Heart right ventricle (tissue), 16 donors: ENCODE measurements around the gene PRPS2. TPM values are rescaled to one million over a fixed set of nuclear protein-coding genes. Genes with fewer than 3 reads are reported as not detected.

Source experiments
- ATAC-seq, 8 donors: fragments of 200-7000 bp; cut with Tn5 transposase; one replicate each; pipeline ENCODE4 v1.9.1; 2020; ENCODE audit warnings: mild to moderate bottlenecking in 8 of 8, moderate library complexity in 8 of 8, moderate number of reproducible peaks in 1 of 8
- DNase-seq, 2 donors: peaks; one replicate each; pipeline ENCODE4 v3.0.0-alpha.2; 2020
- H3K27ac ChIP-seq, 10 donors: fragments of 200-600 bp; sonication (generic) in 2 of 10; one replicate each; pipeline versions ENCODE4 v1.5.0 to v1.8.0; 2020 to 2022; ENCODE audit warnings: mild to moderate bottlenecking in 3 of 10
- H3K27me3 ChIP-seq, 7 donors: fragments of 200-600 bp; one replicate each; pipeline ENCODE4 v1.8.0; 2021 to 2022; ENCODE audit warnings: mild to moderate bottlenecking in 2 of 7
- H3K36me3 ChIP-seq, 9 donors: fragments of 200-600 bp; sonication (generic) in 1 of 9; one replicate each; pipeline versions ENCODE4 v1.5.0 to v1.8.0; 2020 to 2022; ENCODE audit warnings: mild to moderate bottlenecking in 2 of 9
- H3K4me1 ChIP-seq, 9 donors: fragments of 200-600 bp; sonication (generic) in 1 of 9; one replicate each; pipeline versions ENCODE4 v1.5.0 to v1.8.0; 2020 to 2022; ENCODE audit warnings: mild to moderate bottlenecking in 4 of 9
- H3K4me3 ChIP-seq, 10 donors: fragments of 200-600 bp; sonication (generic) in 2 of 10; one replicate each; pipeline versions ENCODE4 v1.5.0 to v1.8.0; 2020 to 2022; ENCODE audit warnings: mild to moderate bottlenecking in 7 of 10, moderate library complexity in 2 of 10
- H3K9me3 ChIP-seq, 11 donors: fragments of 200-600 bp in 10 of 11; sonication (generic) in 2 of 11; one replicate each; pipeline versions ENCODE4 v1.5.0 to v1.8.0; 2013 to 2022; ENCODE audit warnings: mild to moderate bottlenecking in 2 of 11, control low read depth in 1 of 11, moderate library complexity in 1 of 11
- WGBS, 2 donors: extraction: QIAGEN DNeasy Blood & Tissue Kit; methylation state at CpG; one replicate each; pipeline ENCODE4 v1.1.7; 2013; ENCODE audit warnings: inconsistent platforms in 1 of 2; 5-methylcytosine and 5-hydroxymethylcytosine counted together
- intact Hi-C, 10 donors: fragments of 100-400 bp; cut with DNase I; formaldehyde crosslinking; loops; one replicate each; pipeline versions ENCODE4 v1.11.1 to v1.14.2; 2022
- polyA plus RNA-seq, 2 donors: library from polyadenylated mRNA; stranded (reverse); fragments of 200-250 nt; gene quantifications; one replicate each; pipeline ENCODE4 v1.2.3, GENCODE V29; 2013
- total RNA-seq, 10 donors: library from RNA; stranded (reverse); fragmentation: NEBNext Ultra II Directional in 3 of 10; extraction: Animal tissue kit (Norgen Biotek cat#: 25700) in 3 of 10; gene quantifications; one replicate each; pipeline versions ENCODE4 v1.2.1 to v1.2.4, GENCODE V29; 2021 to 2023
- TF ChIP-seq, protein P1 (sequence below), 9 donors: fragments of 200-600 bp; sonication (generic) in 2 of 9; IDR thresholded peaks; one replicate each; pipeline versions ENCODE4 v1.5.0 to v1.8.0; 2021 to 2022; ENCODE audit warnings: antibody characterized with exemption in 9 of 9, mild to moderate bottlenecking in 5 of 9, moderate library complexity in 1 of 9
- donor health status: Arrhythmogenic right ventricular cardiomyopathy.
- donor health status: ischemic (EF 13 %, LVEDD 7.1; RV severe dilation, severe dysfunction).
- donor health status: healthy with polysubstance abuse.
- donor health status: DM: no; HTN: yes; CAD: no.
- donor health status: DM: no; HTN: no; CAD: no.
- donor health status: ischemic (EF 25% LVEDD 6.9; RV normal size, moderate dysfunction).
- donor health status: ischemic (EF 25% LVEDD 5.7; RV mildly dilated, moderate dysfunction).
- donor health status: healthy.
- donor health status: DM: yes; HTN: yes; CAD: no.
- donor health status: Ischemic cardiomyopathy.
- donor health status: ischemic (EF 35%, LVEDD 5.7; RV mildly dilated, moderate dysfunction).
- donor health status: nonischemic (EF 11% LVEDD 7.7; RV severe dilation, severe dysfunction).
- donor health status: DM: yes; HTN: yes; CAD: no.
- donor health status: PGD.
- donor health status: ischemic (EF 29% LVEDD 5.4; RV normal size, mild dysfunction).
- donor health status: nonischemic (EF 23%, LVEDD 6.1; RV moderate dilation, normal function).

PRPS2 gene
- total and polyA plus RNA-seq, 12 donors = 2.1 to 9.7 (median 3.6) TPM

DNA sequence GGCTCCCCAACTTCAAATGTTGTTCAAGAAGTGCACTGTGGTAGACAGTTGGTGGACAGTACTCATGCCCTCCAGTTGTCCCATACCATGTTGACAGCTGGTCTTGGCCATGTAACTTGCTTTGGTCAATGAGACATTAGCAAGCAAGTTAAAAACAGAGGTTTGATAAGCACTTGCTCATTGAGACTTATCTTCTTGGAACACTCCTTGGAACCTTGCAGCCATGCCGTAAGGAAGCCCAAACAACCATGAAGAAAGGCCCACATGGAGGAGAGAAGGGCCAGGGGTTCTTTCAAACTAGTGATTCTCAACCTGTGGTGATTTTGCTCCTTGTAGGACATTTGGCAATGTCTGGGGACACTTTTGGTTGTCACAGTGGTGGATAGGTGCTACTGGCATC, 2.6 kb upstream of the PRPS2 start:
- TF ChIP-seq, protein P1, sequence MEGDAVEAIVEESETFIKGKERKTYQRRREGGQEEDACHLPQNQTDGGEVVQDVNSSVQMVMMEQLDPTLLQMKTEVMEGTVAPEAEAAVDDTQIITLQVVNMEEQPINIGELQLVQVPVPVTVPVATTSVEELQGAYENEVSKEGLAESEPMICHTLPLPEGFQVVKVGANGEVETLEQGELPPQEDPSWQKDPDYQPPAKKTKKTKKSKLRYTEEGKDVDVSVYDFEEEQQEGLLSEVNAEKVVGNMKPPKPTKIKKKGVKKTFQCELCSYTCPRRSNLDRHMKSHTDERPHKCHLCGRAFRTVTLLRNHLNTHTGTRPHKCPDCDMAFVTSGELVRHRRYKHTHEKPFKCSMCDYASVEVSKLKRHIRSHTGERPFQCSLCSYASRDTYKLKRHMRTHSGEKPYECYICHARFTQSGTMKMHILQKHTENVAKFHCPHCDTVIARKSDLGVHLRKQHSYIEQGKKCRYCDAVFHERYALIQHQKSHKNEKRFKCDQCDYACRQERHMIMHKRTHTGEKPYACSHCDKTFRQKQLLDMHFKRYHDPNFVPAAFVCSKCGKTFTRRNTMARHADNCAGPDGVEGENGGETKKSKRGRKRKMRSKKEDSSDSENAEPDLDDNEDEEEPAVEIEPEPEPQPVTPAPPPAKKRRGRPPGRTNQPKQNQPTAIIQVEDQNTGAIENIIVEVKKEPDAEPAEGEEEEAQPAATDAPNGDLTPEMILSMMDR (IDR thresholded peaks at IDR 0.05) = no peak
- H3K9me3 ChIP-seq = no peaks in the 10 kb centered on the region
- no peak overlapping the region for H3K27ac ChIP-seq
- no peak for DNase-seq
- H3K4me3 ChIP-seq = no peak overlapping the region
- H3K4me1 ChIP-seq = no peaks in the 10 kb centered on the region
- H3K36me3 ChIP-seq = no peaks in the 10 kb centered on the region
- 95 to 100% methylated on average over 1 of the region's 1 CpG for WGBS, 2 donors
- intact Hi-C loops = no loop called here
- ATAC-seq = no peak
- H3K27me3 ChIP-seq = peaks cover 0 to 61% (median 0%) of the 10 kb centered on the region in 7 donors

DNA sequence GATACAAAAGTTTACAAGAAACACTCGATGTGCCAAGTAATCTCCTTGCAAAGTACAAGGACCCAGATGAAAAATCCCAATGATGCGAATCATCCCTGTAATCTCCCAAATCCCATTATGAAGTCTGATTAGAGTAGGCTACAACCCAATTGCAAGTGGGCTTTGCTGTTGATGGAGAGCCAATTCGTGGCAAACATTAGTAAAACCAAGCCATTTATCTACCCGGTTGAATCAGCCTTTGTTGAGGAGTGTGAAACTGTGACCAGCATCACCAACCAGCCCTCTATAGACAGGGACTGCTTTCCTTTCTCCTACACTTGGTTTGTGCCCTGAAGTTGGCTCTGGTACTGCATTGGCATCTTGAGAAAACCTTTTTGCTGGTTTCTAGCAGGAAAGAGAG, 1.2 kb upstream of the PRPS2 start:
- H3K4me1 ChIP-seq = no peaks in the 10 kb centered on the region
- H3K27me3 ChIP-seq = peaks cover 0 to 64% (median 0%) of the 10 kb centered on the region in 7 donors
- H3K27ac ChIP-seq = no peak overlapping the region
- ATAC-seq (no peak), DNase-seq (no peak)
- no peaks in the 10 kb centered on the region for H3K36me3 ChIP-seq
- H3K9me3 ChIP-seq = peaks cover 0 to 6% (median 0%) of the 10 kb centered on the region in 11 donors
- WGBS, 2 donors = 79 to 82% methylated on average over 4 of the region's 4 CpGs
- TF ChIP-seq, protein P1 (IDR thresholded peaks at IDR 0.05) = no peak
- H3K4me3 ChIP-seq = no peak overlapping the region
- intact Hi-C loops = no loop called here

DNA sequence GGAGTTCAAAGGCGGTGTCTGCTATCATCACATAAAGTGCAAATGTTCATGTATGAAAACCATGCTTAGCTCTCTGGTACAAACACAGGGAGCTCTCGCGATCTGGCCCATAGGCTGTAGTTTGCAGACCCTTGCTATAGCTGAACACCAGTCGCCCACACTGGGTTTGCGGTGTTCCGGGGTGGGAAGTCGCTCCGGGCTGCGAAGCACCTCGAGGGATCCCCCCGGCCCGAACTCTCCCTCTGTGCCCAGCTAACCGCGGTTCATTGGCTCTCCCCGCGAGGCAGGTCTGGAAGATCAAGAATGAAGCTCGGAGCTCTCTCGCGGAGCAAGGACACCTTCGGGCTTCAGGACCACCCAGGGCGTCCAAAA, 341 bp upstream of the PRPS2 start:
- H3K4me1 ChIP-seq = no peaks in the 10 kb centered on the region
- H3K27me3 ChIP-seq = peaks cover 0 to 59% (median 0%) of the 10 kb centered on the region in 7 donors
- H3K9me3 ChIP-seq = peaks cover 0 to 6% (median 0%) of the 10 kb centered on the region in 11 donors
- 1 to 2% methylated on average over 20 to 21 of the region's 21 CpGs for WGBS, 2 donors
- ATAC-seq = peak in 4 of 8 donors; percentile 17 to 49 (median 32)
- TF ChIP-seq, protein P1 (IDR thresholded peaks at IDR 0.05) = no peak
- no peak for DNase-seq
- H3K36me3 ChIP-seq = no peaks in the 10 kb centered on the region
- H3K4me3 ChIP-seq = peak overlapping the region in 9 of 10 donors; percentile 33 to 68 (median 61)
- intact Hi-C loops = no loop called here
- peak overlapping the region in 1 of 10 donors; percentile 65 for H3K27ac ChIP-seq

DNA sequence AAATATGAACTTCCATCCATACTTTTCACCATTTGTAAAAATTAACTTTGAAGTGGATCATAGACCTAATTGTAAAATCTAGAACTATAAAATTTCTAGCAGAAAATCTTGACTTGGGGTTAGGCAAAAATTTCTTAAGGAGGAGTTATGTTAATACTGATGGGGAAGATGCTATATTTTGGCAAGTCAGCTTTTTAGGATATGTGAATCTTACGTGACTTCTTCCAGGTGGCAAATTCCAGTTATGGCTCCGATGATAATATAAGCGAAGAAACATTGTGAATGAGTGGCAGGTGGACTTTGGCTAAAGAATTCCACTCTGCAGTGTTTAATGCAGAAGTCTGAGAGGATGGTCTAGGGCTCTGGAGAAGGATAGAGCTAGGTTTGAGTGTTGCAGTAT, 1.5 kb downstream of the PRPS2 start:
- H3K27me3 ChIP-seq = peaks cover 0 to 48% (median 0%) of the 10 kb centered on the region in 7 donors
- no peak for ATAC-seq
- H3K36me3 ChIP-seq = no peaks in the 10 kb centered on the region
- no peak for DNase-seq
- TF ChIP-seq, protein P1 (IDR thresholded peaks at IDR 0.05) = no peak
- H3K27ac ChIP-seq = no peak overlapping the region
- no peaks in the 10 kb centered on the region for H3K4me1 ChIP-seq
- H3K4me3 ChIP-seq = peak overlapping the region in 1 of 10 donors; percentile 68
- H3K9me3 ChIP-seq = peaks cover 0 to 6% (median 0%) of the 10 kb centered on the region in 11 donors
- 88 to 94% methylated on average over 3 of the region's 3 CpGs for WGBS, 2 donors
- intact Hi-C loops = no loop called here
